GM19467 (cell line): ENCODE data around the gene MGAT3.

Source experiments
- ATAC-seq: cut with Tn5 transposase; IDR thresholded peaks from one replicate; pipeline ENCODE4 v1.9.1; 2021; ENCODE audit warnings: mild to moderate bottlenecking, moderate library complexity; ENCODE audit not compliant: unreplicated experiment

MGAT3 gene

GRCh38 chr22:39448205-39449054 lies 8.4 kb upstream of the MGAT3 start:
- ATAC-seq: no peak

GRCh38 chr22:39449708-39450107 lies 7.1 kb upstream of the MGAT3 start:
- ATAC-seq: no peak

GRCh38 chr22:39450258-39450955 lies 6.4 kb upstream of the MGAT3 start:
- no peak for ATAC-seq

GRCh38 chr22:39452740-39453040 lies 4.1 kb upstream of the MGAT3 start:
- ATAC-seq: no peak

GRCh38 chr22:39453765-39454378 lies 2.9 kb upstream of the MGAT3 start:
- ATAC-seq: no peak

GRCh38 chr22:39454385-39454871 lies 2.4 kb upstream of the MGAT3 start:
- ATAC-seq: no peak

GRCh38 chr22:39457198-39457555 lies 365 bp downstream of the MGAT3 start:
- ATAC-seq: no peak

GRCh38 chr22:39457556-39458443 lies 988 bp downstream of the MGAT3 start:
- no peak for ATAC-seq

GRCh38 chr22:39458444-39459083 lies 1.8 kb downstream of the MGAT3 start:
- ATAC-seq: no peak

- ATAC-seq: no peak
These were observed 2.9 kb downstream of the MGAT3 start for GRCh38 chr22:39459681-39460080.

- no peak for ATAC-seq
These were observed 5.8 kb downstream of the MGAT3 start for GRCh38 chr22:39462443-39463221.

- no peak for ATAC-seq
These were observed 6.5 kb downstream of the MGAT3 start for GRCh38 chr22:39463277-39463676.

- no peak for ATAC-seq
These were observed 7.1 kb downstream of the MGAT3 start for GRCh38 chr22:39463931-39464390.

GRCh38 chr22:39466228-39467006 lies 9.6 kb downstream of the MGAT3 start:
- no peak for ATAC-seq

GRCh38 chr22:39467390-39467895 lies 10.6 kb downstream of the MGAT3 start:
- ATAC-seq: no peak

- ATAC-seq: no peak
These were observed 11.9 kb downstream of the MGAT3 start for GRCh38 chr22:39468487-39469325.

- ATAC-seq: no peak
These were observed 12.5 kb downstream of the MGAT3 start for GRCh38 chr22:39469326-39469680.
